Activated T-cell treated with anti-CD3 and anti-CD28 coated beads for 4 hours (primary cell): ENCODE data around the gene LILRB5.
"Not testable (repeated sequence)": the region's sequence is repeated elsewhere in the genome, so short reads cannot be mapped to it uniquely, and the experiment has no call there.

Experiments used
- DNase-seq: peaks from one replicate; pipeline ENCODE4 v3.0.0-alpha.2; 2020

Gene LILRB5

GRCh38 chr19:54257116-54257480, at the start of gene LILRB5:
Gene LILRB5 (minus strand): TSS chr19:54257273. CDS start chr19:54257193, 80 bp downstream.
- no peak for DNase-seq

- no peak for DNase-seq
Observed at GRCh38 chr19:54305141-54305540, 48.1 kb upstream of the LILRB5 start.

GRCh38 chr19:54302257-54302656, 45.2 kb upstream of the LILRB5 start:
- no peak for DNase-seq

- DNase-seq = no peak
Observed at GRCh38 chr19:54299515-54299914, 42.4 kb upstream of the LILRB5 start.

- DNase-seq = no peak
Observed at GRCh38 chr19:54299126-54299498, 42.0 kb upstream of the LILRB5 start.

- DNase-seq = no peak
Observed at GRCh38 chr19:54298357-54299125, 41.5 kb upstream of the LILRB5 start.

- DNase-seq = no peak
Observed at GRCh38 chr19:54297759-54298305, 40.8 kb upstream of the LILRB5 start.

- DNase-seq = no peak
Observed at GRCh38 chr19:54294539-54294938, 37.5 kb upstream of the LILRB5 start.

- DNase-seq = not testable (repeated sequence)
Observed at GRCh38 chr19:54289160-54289559, 32.1 kb upstream of the LILRB5 start.

GRCh38 chr19:54287456-54287855, 30.4 kb upstream of the LILRB5 start:
- no peak for DNase-seq

- DNase-seq = not testable (repeated sequence)
Observed at GRCh38 chr19:54286283-54286682, 29.2 kb upstream of the LILRB5 start.

- not testable (repeated sequence) for DNase-seq
Observed at GRCh38 chr19:54285427-54286056, 28.5 kb upstream of the LILRB5 start.

- DNase-seq = no peak
Observed at GRCh38 chr19:54282686-54283470, 25.8 kb upstream of the LILRB5 start.

- DNase-seq = not testable (repeated sequence)
Observed at GRCh38 chr19:54281729-54282075, 24.6 kb upstream of the LILRB5 start.

- DNase-seq = no peak
Observed at GRCh38 chr19:54281007-54281728, 24.1 kb upstream of the LILRB5 start, which contains the start of gene LILRB2. Gene LILRB2 (minus strand): TSS chr19:54281110. CDS start chr19:54280496, 614 bp downstream.

- DNase-seq = not testable (repeated sequence)
Observed at GRCh38 chr19:54280441-54280840, 23.4 kb upstream of the LILRB5 start.

- not testable (repeated sequence) for DNase-seq
Observed at GRCh38 chr19:54280025-54280424, 23.0 kb upstream of the LILRB5 start.

- DNase-seq = no peak
Observed at GRCh38 chr19:54279406-54279962, 22.4 kb upstream of the LILRB5 start.

- DNase-seq = not testable (repeated sequence)
Observed at GRCh38 chr19:54278571-54279195, 21.6 kb upstream of the LILRB5 start.

GRCh38 chr19:54278056-54278455, 21.0 kb upstream of the LILRB5 start:
- DNase-seq = not testable (repeated sequence)

- not testable (repeated sequence) for DNase-seq
Observed at GRCh38 chr19:54277111-54277615, 20.1 kb upstream of the LILRB5 start.

GRCh38 chr19:54275951-54276350, 18.9 kb upstream of the LILRB5 start:
- no peak for DNase-seq
